ENCODE measurements around the gene MTOR.

The MTOR gene

DNA sequence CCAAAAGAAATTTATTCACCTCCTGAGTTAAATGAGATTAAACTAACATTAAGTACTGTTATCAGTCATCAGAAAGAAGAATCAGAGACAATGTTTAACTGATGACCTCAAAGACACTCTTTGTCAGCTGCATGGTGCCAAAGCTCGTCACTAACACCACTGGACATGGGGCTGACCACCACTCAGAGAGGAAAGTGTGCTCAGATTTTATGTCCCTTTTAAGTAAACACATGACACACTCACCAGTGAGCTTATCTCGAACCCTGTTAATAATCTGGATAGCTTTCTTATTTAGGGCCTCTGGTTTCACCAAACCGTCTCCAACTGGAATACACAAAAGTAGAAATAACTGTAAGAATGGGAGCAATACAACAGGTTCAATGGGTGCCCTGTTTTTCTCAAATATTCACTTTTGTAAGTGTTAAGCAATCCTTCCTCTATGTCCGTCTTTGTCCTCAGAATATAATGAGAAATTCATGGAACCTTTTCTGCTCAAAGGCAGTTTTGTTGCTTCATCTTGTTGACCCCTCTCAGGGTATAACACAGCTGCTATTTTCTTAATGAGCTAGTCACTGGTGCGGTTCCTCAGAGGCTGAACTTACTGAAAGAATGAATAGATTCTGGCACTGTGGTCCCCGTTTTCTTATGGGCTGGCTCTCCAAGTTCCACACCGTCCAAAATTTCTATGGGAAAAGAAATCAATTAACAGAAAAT is 153.1 kb downstream of the MTOR start:
- no peak overlapping the region for H3K4me3 ChIP-seq (replicated peaks; ENCODE audit: insufficient read depth, low read length)
- H3K27me3 ChIP-seq (ENCODE audit: insufficient read depth, poor library complexity, severe bottlenecking) = no peaks in the 10 kb centered on the region
- TF ChIP-seq, protein P1, sequence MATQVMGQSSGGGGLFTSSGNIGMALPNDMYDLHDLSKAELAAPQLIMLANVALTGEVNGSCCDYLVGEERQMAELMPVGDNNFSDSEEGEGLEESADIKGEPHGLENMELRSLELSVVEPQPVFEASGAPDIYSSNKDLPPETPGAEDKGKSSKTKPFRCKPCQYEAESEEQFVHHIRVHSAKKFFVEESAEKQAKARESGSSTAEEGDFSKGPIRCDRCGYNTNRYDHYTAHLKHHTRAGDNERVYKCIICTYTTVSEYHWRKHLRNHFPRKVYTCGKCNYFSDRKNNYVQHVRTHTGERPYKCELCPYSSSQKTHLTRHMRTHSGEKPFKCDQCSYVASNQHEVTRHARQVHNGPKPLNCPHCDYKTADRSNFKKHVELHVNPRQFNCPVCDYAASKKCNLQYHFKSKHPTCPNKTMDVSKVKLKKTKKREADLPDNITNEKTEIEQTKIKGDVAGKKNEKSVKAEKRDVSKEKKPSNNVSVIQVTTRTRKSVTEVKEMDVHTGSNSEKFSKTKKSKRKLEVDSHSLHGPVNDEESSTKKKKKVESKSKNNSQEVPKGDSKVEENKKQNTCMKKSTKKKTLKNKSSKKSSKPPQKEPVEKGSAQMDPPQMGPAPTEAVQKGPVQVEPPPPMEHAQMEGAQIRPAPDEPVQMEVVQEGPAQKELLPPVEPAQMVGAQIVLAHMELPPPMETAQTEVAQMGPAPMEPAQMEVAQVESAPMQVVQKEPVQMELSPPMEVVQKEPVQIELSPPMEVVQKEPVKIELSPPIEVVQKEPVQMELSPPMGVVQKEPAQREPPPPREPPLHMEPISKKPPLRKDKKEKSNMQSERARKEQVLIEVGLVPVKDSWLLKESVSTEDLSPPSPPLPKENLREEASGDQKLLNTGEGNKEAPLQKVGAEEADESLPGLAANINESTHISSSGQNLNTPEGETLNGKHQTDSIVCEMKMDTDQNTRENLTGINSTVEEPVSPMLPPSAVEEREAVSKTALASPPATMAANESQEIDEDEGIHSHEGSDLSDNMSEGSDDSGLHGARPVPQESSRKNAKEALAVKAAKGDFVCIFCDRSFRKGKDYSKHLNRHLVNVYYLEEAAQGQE (IDR thresholded peaks at IDR 0.05; ENCODE audit: insufficient replicate concordance, low read depth) = no peak
- TF ChIP-seq GABPA (IDR thresholded peaks at IDR 0.05; ENCODE audit: low read depth) (no peak), POLR2AphosphoS5 (IDR thresholded peaks at IDR 0.05; ENCODE audit: low read depth) (no peak), SPI1 (IDR thresholded peaks at IDR 0.05; ENCODE audit: borderline replicate concordance, low read depth) (no peak)
- TF ChIP-seq, protein P2, sequence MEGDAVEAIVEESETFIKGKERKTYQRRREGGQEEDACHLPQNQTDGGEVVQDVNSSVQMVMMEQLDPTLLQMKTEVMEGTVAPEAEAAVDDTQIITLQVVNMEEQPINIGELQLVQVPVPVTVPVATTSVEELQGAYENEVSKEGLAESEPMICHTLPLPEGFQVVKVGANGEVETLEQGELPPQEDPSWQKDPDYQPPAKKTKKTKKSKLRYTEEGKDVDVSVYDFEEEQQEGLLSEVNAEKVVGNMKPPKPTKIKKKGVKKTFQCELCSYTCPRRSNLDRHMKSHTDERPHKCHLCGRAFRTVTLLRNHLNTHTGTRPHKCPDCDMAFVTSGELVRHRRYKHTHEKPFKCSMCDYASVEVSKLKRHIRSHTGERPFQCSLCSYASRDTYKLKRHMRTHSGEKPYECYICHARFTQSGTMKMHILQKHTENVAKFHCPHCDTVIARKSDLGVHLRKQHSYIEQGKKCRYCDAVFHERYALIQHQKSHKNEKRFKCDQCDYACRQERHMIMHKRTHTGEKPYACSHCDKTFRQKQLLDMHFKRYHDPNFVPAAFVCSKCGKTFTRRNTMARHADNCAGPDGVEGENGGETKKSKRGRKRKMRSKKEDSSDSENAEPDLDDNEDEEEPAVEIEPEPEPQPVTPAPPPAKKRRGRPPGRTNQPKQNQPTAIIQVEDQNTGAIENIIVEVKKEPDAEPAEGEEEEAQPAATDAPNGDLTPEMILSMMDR (IDR thresholded peaks at IDR 0.05; ENCODE audit: insufficient read depth, low read length) = no peak
- H3K27ac ChIP-seq (replicated peaks) = no peak overlapping the region
- DNase-seq (ENCODE audit: low read depth in 1 of 2, low spot score in 1 of 2) = no peak

DNA sequence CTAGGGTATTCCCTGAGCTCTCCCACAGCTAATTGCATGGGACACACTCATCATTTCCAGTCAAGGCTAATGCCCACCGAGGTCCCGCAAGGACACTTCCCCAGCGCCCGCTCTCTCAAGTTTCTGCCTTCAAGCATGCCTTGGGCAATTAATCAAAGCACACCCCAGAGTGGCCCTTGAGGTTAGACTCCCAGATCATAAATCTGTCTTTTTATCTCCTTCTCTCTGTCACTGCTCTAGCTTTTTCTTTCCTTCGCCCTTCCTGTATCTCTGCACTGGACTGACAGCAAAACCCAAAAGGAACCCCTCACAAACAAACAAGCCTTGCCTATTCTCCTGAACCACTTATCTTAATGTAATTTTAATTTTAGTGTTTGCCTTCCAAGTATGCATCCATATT is 154.8 kb downstream of the MTOR start:
- H3K27ac ChIP-seq (replicated peaks) = no peak overlapping the region
- DNase-seq (ENCODE audit: low read depth in 1 of 2, low spot score in 1 of 2) = no peak
- no peak overlapping the region for H3K4me3 ChIP-seq (replicated peaks; ENCODE audit: insufficient read depth, low read length)
- H3K27me3 ChIP-seq (ENCODE audit: insufficient read depth, poor library complexity, severe bottlenecking) = no peaks in the 10 kb centered on the region
- no peak for TF ChIP-seq GABPA (IDR thresholded peaks at IDR 0.05; ENCODE audit: low read depth)
- TF ChIP-seq, protein P2 (IDR thresholded peaks at IDR 0.05; ENCODE audit: insufficient read depth, low read length) = no peak
- TF ChIP-seq SPI1 (IDR thresholded peaks at IDR 0.05; ENCODE audit: borderline replicate concordance, low read depth) = no peak
- no peak for TF ChIP-seq POLR2AphosphoS5 (IDR thresholded peaks at IDR 0.05; ENCODE audit: low read depth)
- TF ChIP-seq, protein P1 (IDR thresholded peaks at IDR 0.05; ENCODE audit: insufficient replicate concordance, low read depth) = no peak

DNA sequence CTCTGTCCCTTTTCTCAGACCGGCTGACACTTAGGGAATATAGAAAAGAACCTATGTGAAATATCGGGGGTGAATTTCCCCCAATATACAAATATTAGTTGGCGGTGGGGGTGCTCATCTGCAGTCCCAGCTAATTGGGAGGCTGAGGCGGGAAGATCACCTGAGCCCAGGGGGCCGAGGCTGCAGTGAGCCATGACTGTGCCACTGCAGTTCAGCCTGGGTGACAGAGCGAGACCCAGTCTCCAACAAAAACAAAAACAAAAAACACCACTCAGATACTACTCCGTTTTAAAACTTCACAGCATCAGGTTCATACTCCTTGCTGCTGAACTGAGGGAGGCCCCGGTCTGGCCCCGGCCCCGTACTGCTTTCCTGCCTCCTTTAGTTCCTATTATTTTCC is 156.8 kb downstream of the MTOR start:
- TF ChIP-seq SPI1 (IDR thresholded peaks at IDR 0.05; ENCODE audit: borderline replicate concordance, low read depth) (no peak), GABPA (IDR thresholded peaks at IDR 0.05; ENCODE audit: low read depth) (no peak), POLR2AphosphoS5 (IDR thresholded peaks at IDR 0.05; ENCODE audit: low read depth) (no peak)
- TF ChIP-seq, protein P1 (IDR thresholded peaks at IDR 0.05; ENCODE audit: insufficient replicate concordance, low read depth) = no peak
- TF ChIP-seq, protein P2 (IDR thresholded peaks at IDR 0.05; ENCODE audit: insufficient read depth, low read length) = no peak
- Histone ChIP-seq H3K4me3 (replicated peaks; ENCODE audit: insufficient read depth, low read length) (no peak overlapping the region), H3K27ac (replicated peaks) (no peak overlapping the region), H3K27me3 (ENCODE audit: insufficient read depth, poor library complexity, severe bottlenecking) (no peaks in the 10 kb centered on the region)
- DNase-seq (ENCODE audit: low read depth in 1 of 2, low spot score in 1 of 2) = no peak
